GM12891 (cell line): Measurements from ENCODE around the gene NOL8. TPM values are rescaled to one million over a fixed set of nuclear protein-coding genes. Genes with fewer than 3 reads are reported as not detected.

Experiments used
- DNase-seq: peaks from one replicate; pipeline ENCODE4 v3.0.0; 2011; ENCODE audit warnings: low spot score; ENCODE audit not compliant: insufficient read length
- FAIRE-seq: peaks from 2 replicates; lab custom pipeline; 2011; peaks lifted over from hg19 to GRCh38; lab: Jason Lieb, UNC
- PAX5 ChIP-seq: IDR thresholded peaks from 2 replicates; pipeline ENCODE4 v1.6.1; 2011; ENCODE audit warnings: low read length, moderate library complexity, mild to moderate bottlenecking; ENCODE audit not compliant: insufficient read depth, severe bottlenecking
- POLR2A ChIP-seq: IDR thresholded peaks from 2 replicates; pipeline ENCODE4 v1.6.1; 2011; ENCODE audit warnings: low read depth, low read length, control low read depth
- POLR2AphosphoS5 ChIP-seq: IDR thresholded peaks from 2 replicates; pipeline ENCODE4 v1.6.1; 2011; ENCODE audit warnings: low read depth, low read length, control low read depth
- POU2F2 ChIP-seq: IDR thresholded peaks from 2 replicates; pipeline ENCODE4 v1.6.1; 2011; ENCODE audit warnings: low read depth, mild to moderate bottlenecking, control low read depth, low read length, moderate library complexity
- SPI1 ChIP-seq: IDR thresholded peaks from 2 replicates; pipeline ENCODE4 v1.6.1; 2011; ENCODE audit warnings: low read depth, low read length, control low read depth
- TAF1 ChIP-seq: IDR thresholded peaks from 2 replicates; pipeline ENCODE4 v1.6.1; 2011; ENCODE audit warnings: low read depth, low read length, control low read depth
- polyA plus RNA-seq: library from polyadenylated mRNA; unstranded; fragments of >200 nt; gene quantifications from one replicate; pipeline ENCODE4 v1.2.1, GENCODE V29; 2012; ENCODE audit warnings: low read depth, missing spikeins, inconsistent platforms; ENCODE audit not compliant: missing spikeins

NOL8 gene
- polyA plus RNA-seq: 19.0 TPM

DNA sequence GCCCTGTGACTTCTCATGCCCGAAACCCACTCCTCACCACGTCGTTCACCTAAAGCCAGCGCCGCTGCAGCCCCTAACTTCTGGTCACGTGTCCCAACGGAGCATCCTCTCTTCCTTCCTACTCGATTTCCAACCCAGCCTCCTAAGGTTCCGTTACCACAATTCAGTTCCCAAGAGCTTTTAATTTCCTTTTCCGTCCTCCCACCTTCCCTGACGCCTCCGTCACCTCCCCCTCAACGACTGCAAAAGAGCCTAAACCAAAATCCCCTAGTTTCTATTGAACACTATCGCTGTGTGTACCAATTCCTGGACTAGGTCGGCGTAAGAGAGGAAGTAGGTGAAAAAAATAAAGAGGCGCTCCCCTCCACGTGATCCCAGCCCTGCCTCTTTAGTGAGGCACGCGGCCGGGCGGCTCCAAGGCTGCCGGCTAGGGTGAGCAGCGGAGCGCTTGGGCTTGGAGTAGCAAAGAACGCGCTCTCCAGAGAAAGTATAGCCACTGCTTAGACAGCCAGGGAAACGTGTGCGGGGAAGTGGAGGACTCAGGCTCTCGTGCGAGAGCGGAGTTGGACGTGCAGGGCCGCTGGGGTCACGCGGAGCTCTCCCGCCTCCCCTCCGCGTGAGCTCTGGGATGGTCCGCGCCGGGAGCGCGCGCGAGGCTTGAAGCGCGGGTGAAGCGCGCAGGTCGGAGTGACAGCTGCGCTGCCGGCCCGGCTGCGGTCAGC lies at the start of gene NOL8, which contains the start of gene CENPP:
Gene NOL8 (minus strand): TSS at position 82 of the 722 bp plus-strand sequence. CDS start 1,189 bp downstream, outside the sequence.
Gene CENPP (plus strand): TSS at position 685 of the 722 bp plus-strand sequence.
- DNase-seq (peak; percentile 74), FAIRE-seq (peak; percentile 94)
- TF ChIP-seq POLR2A (peak; percentile 88), SPI1 (peak; percentile 80), TAF1 (peak; percentile 95), POU2F2 (peak; percentile 80; the same call in 1 of the 2 replicates), PAX5 (no peak), POLR2AphosphoS5 (peak; percentile 95)

DNA sequence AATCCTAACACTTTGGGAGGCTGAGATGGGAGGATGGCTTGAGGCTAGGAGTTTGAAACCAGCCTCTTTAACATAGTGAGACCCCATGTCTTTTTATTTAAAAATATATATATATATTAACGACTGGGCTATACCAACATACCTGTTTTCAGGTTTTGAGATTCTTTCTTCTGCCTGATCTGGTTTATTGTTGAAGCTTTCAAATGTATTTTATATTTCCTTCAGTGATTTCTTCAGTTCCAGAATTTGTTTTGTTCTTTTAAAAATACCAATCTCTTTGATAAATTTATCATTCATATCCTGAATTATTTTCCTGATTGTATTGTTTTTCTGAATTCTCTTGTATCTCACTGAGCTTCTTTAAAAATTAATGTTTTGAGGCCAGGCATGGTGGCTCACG lies 48.0 kb upstream of the NOL8 start:
- no peak for FAIRE-seq
- DNase-seq: no peak
- no peak for TF ChIP-seq POLR2A
- TF ChIP-seq TAF1: no peak
- no peak for TF ChIP-seq POU2F2
- no peak for TF ChIP-seq PAX5
- TF ChIP-seq SPI1: no peak
- no peak for TF ChIP-seq POLR2AphosphoS5

DNA sequence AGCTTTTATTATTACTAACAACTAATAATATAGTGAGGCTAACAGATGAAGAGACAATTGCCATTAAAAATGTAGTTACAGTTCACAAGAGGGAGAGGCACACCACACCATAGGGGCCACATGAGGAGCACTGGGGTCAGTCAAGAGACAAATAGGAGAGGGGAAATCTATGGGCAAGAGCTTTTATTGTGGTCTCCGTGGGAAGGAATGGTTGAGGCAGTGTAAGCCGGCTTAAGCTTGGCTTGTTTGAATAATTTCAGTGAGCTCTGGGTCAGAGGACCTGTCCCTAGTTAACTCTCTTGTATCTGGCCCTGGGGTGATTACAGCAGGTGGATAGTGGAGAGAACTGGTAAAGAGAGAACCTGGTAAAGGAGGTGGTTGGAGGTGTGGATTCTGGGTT lies 43.9 kb upstream of the NOL8 start:
- TF ChIP-seq TAF1 (no peak), SPI1 (no peak), POLR2AphosphoS5 (no peak), POLR2A (no peak), POU2F2 (no peak), PAX5 (no peak)
- DNase-seq: no peak
- no peak for FAIRE-seq

DNA sequence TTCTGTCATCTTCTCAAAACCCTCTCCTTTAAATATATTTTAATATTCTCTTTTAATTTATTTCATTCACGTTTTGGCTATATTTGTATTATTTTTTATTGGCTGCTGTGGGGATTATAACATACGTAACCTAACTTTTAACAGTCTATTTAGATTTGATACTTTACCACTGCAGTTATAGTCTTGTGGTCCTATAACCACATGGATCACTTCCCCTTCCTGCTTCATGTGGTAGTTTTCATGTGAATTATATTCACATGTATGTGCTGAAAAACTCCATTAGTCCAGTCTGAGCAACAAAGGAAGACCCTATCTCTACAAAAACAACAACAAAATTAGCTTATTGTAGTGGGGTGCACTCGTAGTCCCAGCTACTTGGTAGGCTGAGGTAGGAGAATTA lies 34.9 kb upstream of the NOL8 start:
- TF ChIP-seq SPI1: peak; percentile 91
- TF ChIP-seq POU2F2: no peak

DNA sequence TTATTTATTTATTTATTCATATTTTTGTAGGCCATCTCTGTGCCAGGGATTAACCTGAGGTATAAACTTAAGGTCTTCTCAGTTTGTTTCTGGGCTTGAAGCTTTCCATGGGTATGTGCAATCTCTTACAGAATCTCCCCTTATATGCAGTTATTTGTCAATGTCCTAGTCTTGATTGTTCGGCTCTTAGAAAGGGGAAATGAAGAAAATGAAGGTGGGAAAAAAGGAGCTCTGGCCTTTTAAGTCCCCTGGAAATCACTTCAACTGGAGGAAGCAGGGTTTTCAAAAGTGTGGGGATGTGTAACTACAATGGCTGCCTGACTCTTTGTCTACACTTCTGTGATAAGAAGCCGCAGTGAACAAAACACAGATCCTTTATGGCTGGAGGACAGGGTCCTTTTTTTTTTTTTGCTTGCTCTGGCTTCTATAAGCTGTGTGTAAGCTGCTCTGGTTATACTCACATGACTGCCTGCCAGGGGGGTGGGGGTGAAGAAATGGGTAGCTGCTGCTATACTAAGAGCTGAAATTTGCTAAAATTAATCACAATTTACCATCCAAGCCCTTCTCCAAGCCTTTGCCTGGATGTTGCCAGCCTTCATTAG lies 34.3 kb upstream of the NOL8 start:
- TF ChIP-seq SPI1 (peak; percentile 33; the same call in 1 of the 2 replicates), TAF1 (no peak)
- FAIRE-seq (no peak), DNase-seq (no peak)

More for the DNA sequence above, 34.9 kb upstream of the NOL8 start:
- DNase-seq (no peak), FAIRE-seq (peak; percentile 78)

DNA sequence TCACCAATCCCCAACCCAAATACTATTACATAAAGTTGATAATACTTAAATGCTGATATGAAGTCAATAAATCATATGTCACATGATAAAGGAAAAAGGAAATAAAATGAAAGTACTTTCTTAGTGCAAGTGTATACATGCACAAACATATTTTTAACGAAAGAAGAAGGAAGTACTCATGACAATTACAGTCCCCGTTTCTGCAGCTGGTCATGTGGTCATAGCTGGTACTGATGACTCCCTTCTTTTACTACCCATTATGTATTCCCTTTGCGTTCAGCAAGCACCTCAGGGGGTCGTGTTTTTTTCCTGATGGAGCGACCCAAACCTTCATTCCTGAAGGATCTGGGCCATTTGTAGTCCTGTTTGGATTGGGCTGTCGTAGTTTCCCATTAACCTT lies 27.9 kb upstream of the NOL8 start:
- no peak for TF ChIP-seq POLR2A
- no peak for TF ChIP-seq TAF1
- TF ChIP-seq SPI1: no peak
- TF ChIP-seq POU2F2: no peak
- no peak for TF ChIP-seq PAX5
- no peak for FAIRE-seq
- no peak for DNase-seq

DNA sequence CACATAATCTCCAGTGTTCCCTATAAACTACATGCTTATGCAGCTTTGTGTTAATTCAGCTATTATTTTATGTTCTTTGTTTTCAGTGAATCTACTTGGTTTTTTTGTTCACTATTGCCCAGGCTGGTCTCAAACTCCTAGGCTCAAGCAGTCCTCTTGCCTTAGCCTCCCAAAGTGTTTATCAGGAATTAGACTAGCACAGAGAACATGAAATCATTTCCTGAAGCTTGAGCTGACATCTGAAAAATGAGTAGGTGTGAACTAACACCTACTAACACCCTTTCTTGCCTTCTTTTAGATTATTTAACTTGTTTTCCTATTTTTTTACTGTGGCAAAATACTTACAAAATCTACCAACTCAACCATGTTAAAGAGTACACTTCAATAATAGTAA lies 25.6 kb upstream of the NOL8 start:
- no peak for TF ChIP-seq POLR2AphosphoS5
- no peak for TF ChIP-seq PAX5
- TF ChIP-seq SPI1: no peak
- no peak for TF ChIP-seq POU2F2
- TF ChIP-seq TAF1: no peak
- TF ChIP-seq POLR2A: no peak
- DNase-seq (no peak), FAIRE-seq (no peak)

DNA sequence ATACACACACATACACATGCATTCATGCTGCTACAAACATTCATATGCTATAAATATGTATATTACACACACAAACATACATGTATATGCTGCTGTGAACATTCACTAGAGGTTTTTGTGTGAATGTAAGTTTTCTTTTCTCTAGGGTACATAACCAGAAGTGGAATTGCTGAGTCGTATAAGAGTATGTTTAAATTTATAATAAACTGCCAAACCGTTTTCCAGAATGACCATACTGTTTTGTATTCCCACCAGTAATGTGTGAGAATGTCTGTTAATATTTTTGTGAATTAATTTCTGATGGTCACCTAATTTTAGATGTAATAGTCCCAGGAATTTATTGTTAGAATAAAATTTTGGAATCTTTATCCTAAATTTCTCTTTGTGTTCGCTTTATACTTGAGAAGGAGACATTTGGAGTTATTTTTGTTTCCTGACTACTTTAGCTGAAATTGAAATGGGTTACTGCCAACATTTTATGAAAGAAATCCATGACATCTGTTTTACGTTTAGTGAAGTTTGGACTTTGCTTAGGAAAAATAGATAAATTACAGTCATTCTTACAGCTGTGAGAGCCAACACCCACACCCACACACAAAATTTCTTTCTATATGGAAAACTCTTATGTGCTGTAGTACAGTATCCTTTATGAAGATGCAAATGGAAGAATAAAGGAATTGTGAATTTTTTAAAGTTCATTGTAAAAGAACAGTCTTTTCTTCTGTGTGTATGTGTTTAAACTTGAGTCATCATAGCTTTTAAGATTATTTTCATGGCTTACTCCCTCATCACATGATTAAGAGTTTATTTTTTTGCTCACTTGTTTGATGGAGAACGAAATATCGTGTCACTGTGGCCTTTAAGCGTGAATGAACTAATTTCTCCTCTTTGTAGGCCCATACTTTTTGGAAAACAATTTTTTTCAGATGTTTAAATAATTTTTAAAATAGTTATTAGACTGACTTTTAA lies 24.9 kb upstream of the NOL8 start:
- no peak for TF ChIP-seq POLR2A
- no peak for TF ChIP-seq POU2F2
- no peak for TF ChIP-seq TAF1
- TF ChIP-seq SPI1: no peak
- no peak for TF ChIP-seq PAX5
- TF ChIP-seq POLR2AphosphoS5: no peak
- no peak for DNase-seq
- no peak for FAIRE-seq

DNA sequence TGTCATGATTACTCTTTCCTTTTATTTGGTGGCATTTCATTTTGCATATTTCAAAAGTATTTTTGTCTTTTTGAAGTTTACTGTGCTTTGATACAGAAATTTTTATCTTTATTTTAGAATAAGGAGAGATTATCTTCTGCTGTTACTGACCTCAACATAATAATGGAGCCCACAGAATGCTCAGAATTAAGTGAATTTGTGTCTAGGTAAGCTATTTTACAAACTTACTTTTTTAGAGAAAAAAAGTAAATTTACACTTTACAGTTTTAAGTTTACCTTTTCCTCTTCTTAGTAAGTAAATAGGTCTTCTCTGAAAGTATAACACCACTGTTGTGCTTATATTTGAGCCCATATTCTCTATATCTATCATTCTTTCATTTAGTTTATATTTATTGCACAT lies 20.4 kb upstream of the NOL8 start:
- DNase-seq: no peak
- no peak for TF ChIP-seq POLR2A
- TF ChIP-seq TAF1: no peak
- no peak for TF ChIP-seq POLR2AphosphoS5
- TF ChIP-seq PAX5: no peak
- TF ChIP-seq POU2F2: no peak
- no peak for TF ChIP-seq SPI1

DNA sequence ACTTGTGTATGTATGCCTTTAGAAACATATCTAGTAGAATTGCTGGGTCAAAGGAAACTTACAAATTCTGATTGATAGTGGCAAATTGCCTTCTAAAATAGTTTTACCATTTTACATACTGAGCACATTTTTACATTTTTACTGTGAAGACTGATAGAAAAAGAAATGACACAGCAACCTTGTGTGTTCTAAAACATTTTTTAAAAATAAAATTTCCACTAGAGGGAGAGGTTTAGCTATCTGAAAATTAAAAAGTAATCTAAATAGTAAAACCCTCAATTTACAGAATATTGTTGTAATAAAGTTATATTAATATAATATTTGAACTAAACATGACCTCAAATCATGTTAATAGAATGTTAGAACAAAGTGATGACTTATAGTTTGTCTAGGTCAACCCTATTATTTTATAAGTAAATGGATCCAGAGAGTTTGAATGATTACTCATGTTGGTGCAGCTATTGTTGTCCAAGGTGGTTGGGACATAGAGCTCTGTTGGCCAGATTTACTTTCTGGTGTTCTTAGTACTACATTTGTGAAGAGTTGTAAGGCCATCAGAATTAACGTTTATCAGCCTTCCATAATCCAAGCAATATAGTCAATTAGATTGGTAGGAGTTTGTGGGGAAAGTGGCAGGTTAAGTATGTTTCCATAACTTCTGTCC lies 17.8 kb upstream of the NOL8 start:
- FAIRE-seq: no peak
- TF ChIP-seq POLR2AphosphoS5: no peak
- TF ChIP-seq SPI1: no peak

More for the DNA sequence above, 20.4 kb upstream of the NOL8 start:
- no peak for FAIRE-seq

More for the DNA sequence above, 17.8 kb upstream of the NOL8 start:
- no peak for DNase-seq
